Measurements from ENCODE around the gene ABCB8. TPM values are rescaled to one million over a fixed set of nuclear protein-coding genes. Genes with fewer than 3 reads are reported as not detected.

Gene ABCB8
- total RNA-seq, 4 donors from 2014 or later, result 25.5 to 39.4 (median 31.6) TPM

- ATAC-seq (ENCODE audit: low FRiP score) (peak; percentile 26), DNase-seq (ENCODE audit: low spot score) (no peak)
- no peak for TF ChIP-seq CTCF (IDR thresholded peaks at IDR 0.05)
Observed at GRCh38 chr7:151063212-151063561, 34.9 kb downstream of the ABCB8 start.

- DNase-seq (ENCODE audit: low spot score) (no peak), ATAC-seq (ENCODE audit: low FRiP score) (no peak)
- TF ChIP-seq CTCF (IDR thresholded peaks at IDR 0.05), result no peak
Observed at GRCh38 chr7:151064454-151064853, 36.2 kb downstream of the ABCB8 start.

GRCh38 chr7:151064993-151065392 is 36.7 kb downstream of the ABCB8 start:
- TF ChIP-seq CTCF (IDR thresholded peaks at IDR 0.05), result no peak
- ATAC-seq (ENCODE audit: low FRiP score) (no peak), DNase-seq (ENCODE audit: low spot score) (no peak)

- DNase-seq (ENCODE audit: low spot score) (no peak), ATAC-seq (ENCODE audit: low FRiP score) (no peak)
- TF ChIP-seq CTCF (IDR thresholded peaks at IDR 0.05), result no peak
Observed at GRCh38 chr7:151065516-151065915, 37.3 kb downstream of the ABCB8 start.

GRCh38 chr7:151066273-151066974 is 38.2 kb downstream of the ABCB8 start:
- ATAC-seq (ENCODE audit: low FRiP score) (no peak), DNase-seq (ENCODE audit: low spot score) (no peak)
- TF ChIP-seq CTCF (IDR thresholded peaks at IDR 0.05), result no peak

GRCh38 chr7:151068069-151068773 is 40.0 kb downstream of the ABCB8 start:
- no peak for TF ChIP-seq CTCF (IDR thresholded peaks at IDR 0.05)
- no peak for DNase-seq (ENCODE audit: low spot score)
- no peak for ATAC-seq (ENCODE audit: low FRiP score)
